K562 treated with DMSO at 1 percent for 4 hours (cell line): Measurements from ENCODE around the gene XRCC3. TPM values are rescaled to one million over a fixed set of nuclear protein-coding genes. Genes with fewer than 3 reads are reported as not detected.

ENCODE experiments used
- total RNA-seq: library from RNA; unstranded; fragments of 300-600 nt; gene quantifications from 2 replicates; pipeline ENCODE4 v1.2.3, GENCODE V29; 2022; ENCODE audit not compliant: insufficient read depth

The XRCC3 gene
- 22.3 and 26.3 TPM in 2 replicates for total RNA-seq

GRCh38 chr14:103715052-103716000 is at the start of gene XRCC3, which contains the start of gene ZFYVE21:
XRCC3 (minus strand) TSS chr14:103715451; CDS start chr14:103711087, 4,364 bp downstream.
ZFYVE21 (plus strand) TSS chr14:103715810; CDS start chr14:103715842, 32 bp downstream.

Other genes with a start within 250 kb of the XRCC3 start
- gene CKB, start 192.6 kb downstream of the XRCC3 start, total RNA-seq = 336 and 405 TPM in 2 replicates
- 4.2 and 4.8 TPM in 2 replicates for gene TRMT61A, start 186.3 kb downstream of the XRCC3 start, total RNA-seq
- gene BAG5, start 152.8 kb downstream of the XRCC3 start, total RNA-seq = 6.1 and 9.7 TPM in 2 replicates
- 39.4 and 42.5 TPM in 2 replicates for gene COA8, start 152.5 kb downstream of the XRCC3 start, total RNA-seq
- 78.2 and 112 TPM in 2 replicates for gene KLC1, start 86.2 kb downstream of the XRCC3 start, total RNA-seq
- gene ZFYVE21, start 359 bp upstream of the XRCC3 start, total RNA-seq = 20.7 and 21.1 TPM in 2 replicates
- 1.7 and 3.6 TPM in 2 replicates for gene PPP1R13B, start 132.1 kb upstream of the XRCC3 start, total RNA-seq
- not detected in 2 replicates for gene TDRD9, start 213.0 kb upstream of the XRCC3 start, total RNA-seq
- gene RD3L, start 227.1 kb upstream of the XRCC3 start, total RNA-seq = not detected in 2 replicates